Ascending aorta (tissue), 2 donors: ENCODE data around the gene TJP3. TPM values are rescaled to one million over a fixed set of nuclear protein-coding genes. Genes with fewer than 3 reads are reported as not detected.

Source experiments
- DNase-seq, 2 donors: peaks; one replicate each; pipeline ENCODE4 v3.0.0-alpha.2; 2019; ENCODE audit warnings: low spot score in 2 of 2
- H3K27ac ChIP-seq, 2 donors: fragments of 200-600 bp; sonication (generic); one replicate each; pipeline ENCODE4 v1.5.1; 2016 to 2017; ENCODE audit warnings: mild to moderate bottlenecking in 1 of 2
- H3K27me3 ChIP-seq: fragments of 200-600 bp; sonication (generic); one replicate; pipeline ENCODE4 v1.5.1; 2017
- H3K36me3 ChIP-seq, 2 donors: fragments of 200-600 bp; sonication (generic); one replicate each; pipeline ENCODE4 v1.5.1; 2016
- H3K4me1 ChIP-seq, 2 donors: fragments of 200-600 bp; sonication (generic); one replicate each; pipeline ENCODE4 v1.5.1; 2016 to 2017; ENCODE audit warnings: mild to moderate bottlenecking in 1 of 2
- H3K4me3 ChIP-seq, 2 donors: fragments of 200-600 bp; sonication (generic); one replicate each; pipeline ENCODE4 v1.5.1; 2016 to 2017; ENCODE audit warnings: mild to moderate bottlenecking in 1 of 2
- H3K9me3 ChIP-seq, 2 donors: fragments of 200-600 bp; sonication (generic); one replicate each; pipeline ENCODE4 v1.5.1; 2016
- CTCF ChIP-seq, 3 experiments: fragments of 200-600 bp in 2 of 3; fragments of 450-650 bp in 1 of 3; sonication (generic) in 2 of 3; IDR thresholded peaks; one replicate each; pipeline ENCODE4 v1.5.1; 2016 to 2019; ENCODE audit warnings: antibody characterized with exemption in 3 of 3, mild to moderate bottlenecking in 1 of 3, moderate library complexity in 1 of 3
- intact Hi-C: fragments of 100-400 bp; cut with DNase I; formaldehyde crosslinking; loops from one replicate; pipeline ENCODE4 v1.15.1; 2023
- total RNA-seq: library from RNA; depleted of rRNA; stranded (reverse); fragments of >200 nt; gene quantifications from one replicate; pipeline ENCODE4 v1.1.0, GENCODE V29; 2016

TJP3 gene
- total RNA-seq, 1 donor from 2014 or later, result 12.6 TPM

DNA sequence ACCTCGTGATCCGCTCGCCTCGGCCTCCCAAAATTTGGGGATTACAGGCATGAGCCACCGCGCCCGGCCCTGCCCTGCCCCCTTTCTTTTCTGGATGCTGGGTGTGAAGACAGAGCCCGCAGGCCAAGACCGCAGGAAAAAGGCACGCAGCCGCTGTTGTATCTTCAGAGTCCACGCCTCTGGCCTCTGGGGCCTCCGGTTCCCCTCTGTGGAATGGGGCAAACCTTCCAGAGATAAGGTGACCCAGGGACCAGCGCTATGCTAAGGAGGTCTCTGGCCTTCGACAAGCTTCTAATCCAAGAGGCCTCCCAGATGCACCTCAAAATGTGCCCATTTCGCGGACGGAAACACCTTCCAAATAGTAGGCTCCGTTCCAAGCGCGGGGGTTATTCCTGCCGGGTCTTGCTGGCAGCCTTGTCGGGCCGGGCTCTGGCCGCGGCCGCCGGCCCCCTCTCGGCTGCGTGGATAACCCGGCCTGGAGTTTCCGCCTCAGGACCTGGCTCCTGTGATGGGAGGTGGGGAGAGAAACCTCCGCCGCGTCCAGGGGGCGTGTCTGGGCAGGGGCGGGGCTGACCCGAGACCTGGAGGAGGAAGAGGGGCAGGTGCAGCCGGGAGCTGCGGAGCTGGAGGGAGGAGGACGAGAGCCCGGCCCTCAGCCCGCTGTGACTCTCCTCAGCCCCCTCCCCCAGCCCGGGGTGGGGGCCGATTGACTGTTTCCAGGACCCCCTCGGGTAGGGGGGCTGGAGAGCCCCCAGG, 13.1 kb downstream of the TJP3 start:
- no peaks in the 10 kb centered on the region for H3K36me3 ChIP-seq
- H3K4me3 ChIP-seq, result peak overlapping the region in 1 of 2 donors; percentile 11
- TF ChIP-seq CTCF (IDR thresholded peaks at IDR 0.05), result peak in 1 of 3 experiments; percentile 13
- no peak overlapping the region for H3K27ac ChIP-seq
- DNase-seq, result peak in 1 of 2 donors; percentile 85
- intact Hi-C loops, result no loop called here
- peaks cover 28% of the 10 kb centered on the region for H3K27me3 ChIP-seq
- no peaks in the 10 kb centered on the region for H3K9me3 ChIP-seq
- H3K4me1 ChIP-seq, result no peaks in the 10 kb centered on the region

- Histone ChIP-seq H3K36me3 (no peaks in the 10 kb centered on the region), H3K9me3 (no peaks in the 10 kb centered on the region), H3K27ac (no peak overlapping the region), H3K27me3 (peaks cover 28% of the 10 kb centered on the region), H3K4me3 (peak overlapping the region in 1 of 2 donors; percentile 11), H3K4me1 (no peaks in the 10 kb centered on the region)
- TF ChIP-seq CTCF (IDR thresholded peaks at IDR 0.05), result no peak
- DNase-seq, result no peak
- intact Hi-C loops, result no loop called here
Observed at GRCh38 chr19:3721887-3722442, 13.8 kb downstream of the TJP3 start.

GRCh38 chr19:3722443-3723109, 14.4 kb downstream of the TJP3 start:
- Histone ChIP-seq H3K27me3 (peaks cover 28% of the 10 kb centered on the region), H3K4me3 (no peak overlapping the region), H3K4me1 (no peaks in the 10 kb centered on the region), H3K9me3 (no peaks in the 10 kb centered on the region), H3K36me3 (no peaks in the 10 kb centered on the region), H3K27ac (no peak overlapping the region)
- intact Hi-C loops, result no loop called here
- TF ChIP-seq CTCF (IDR thresholded peaks at IDR 0.05), result no peak
- DNase-seq, result no peak

DNA sequence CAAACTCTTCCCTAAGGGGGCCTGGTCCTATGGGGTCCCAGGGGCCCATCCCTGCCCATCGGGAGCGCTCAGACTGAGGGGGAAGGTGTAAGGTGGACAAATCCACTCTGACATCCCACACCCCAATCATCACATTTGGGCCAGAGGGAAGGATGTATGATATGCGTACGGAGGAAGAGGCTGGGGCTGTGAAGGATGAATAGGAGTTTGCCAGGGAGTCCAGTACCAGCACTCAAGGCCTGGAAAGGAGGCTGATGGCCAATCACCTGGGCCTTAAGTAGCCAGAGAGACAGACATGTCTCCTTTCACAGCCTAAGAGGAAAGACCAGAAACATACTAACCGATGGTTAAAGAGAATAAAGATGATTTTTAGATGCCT, 14.9 kb downstream of the TJP3 start:
- Histone ChIP-seq H3K27me3 (peaks cover 28% of the 10 kb centered on the region), H3K4me1 (no peaks in the 10 kb centered on the region), H3K9me3 (no peaks in the 10 kb centered on the region), H3K36me3 (no peaks in the 10 kb centered on the region), H3K4me3 (no peak overlapping the region), H3K27ac (no peak overlapping the region)
- no peak for TF ChIP-seq CTCF (IDR thresholded peaks at IDR 0.05)
- DNase-seq, result no peak
- intact Hi-C loops, result no loop called here

GRCh38 chr19:3723883-3724282, 15.7 kb downstream of the TJP3 start:
- Histone ChIP-seq H3K4me1 (no peaks in the 10 kb centered on the region), H3K4me3 (no peak overlapping the region), H3K36me3 (no peaks in the 10 kb centered on the region), H3K27me3 (peaks cover 28% of the 10 kb centered on the region), H3K9me3 (no peaks in the 10 kb centered on the region), H3K27ac (no peak overlapping the region)
- intact Hi-C loops, result no loop called here
- TF ChIP-seq CTCF (IDR thresholded peaks at IDR 0.05), result no peak
- no peak for DNase-seq
